T-cell (primary cell): ENCODE measurements around the gene THAP5. TPM values are rescaled to one million over a fixed set of nuclear protein-coding genes. Genes with fewer than 3 reads are reported as not detected.

ENCODE experiments used
- ATAC-seq, 4 experiments: fragments of 200-7000 bp in 3 of 4; fragments of 150-1000 bp in 1 of 4; cut with Tn5 transposase; replicated peaks in 1 of 4; 1 replicate in 3 of 4; 2 replicates in 1 of 4; pipeline ENCODE4 v1.10.0; 2021; ENCODE audit warnings: moderate library complexity in 3 of 4, mild to moderate bottlenecking in 2 of 4, moderate number of reproducible peaks in 1 of 4
- CTCF ChIA-PET, 2 donors: fragments of 300-600 bp; sonication (Branson Sonifier 250); formaldehyde crosslinking; loops; one replicate each; lab custom pipeline; 2022; ENCODE audit warnings: antibody characterized with exemption in 2 of 2; lab: Charles Lee
- POLR2A ChIA-PET, 2 donors: fragments of 300-600 bp; sonication (Branson Sonifier 250); formaldehyde crosslinking; loops; one replicate each; lab custom pipeline; 2022; ENCODE audit warnings: antibody characterized with exemption in 2 of 2; lab: Charles Lee
- DNase-seq, 35 experiments: peaks; one replicate each; pipeline versions ENCODE4 v3.0.0 to v3.0.0-alpha.2; 2013 to 2023
- H3K27ac ChIP-seq: one replicate; pipeline ENCODE4 v1.5.1; 2013; ENCODE audit warnings: low read length
- H3K27me3 ChIP-seq, 2 experiments: replicated peaks in 1 of 2; 1 replicate in 1 of 2; 2 replicates in 1 of 2; pipeline versions ENCODE4 v1.6.1 to v1.7.0; 2013; ENCODE audit warnings: low read length in 1 of 2, mixed read lengths in 1 of 2; ENCODE audit not compliant: control insufficient read depth in 2 of 2, insufficient read depth in 2 of 2; ENCODE audit errors: extremely low read depth in 1 of 2
- H3K36me3 ChIP-seq, 2 donors: 1 replicate in 1 of 2; 2 replicates in 1 of 2; pipeline versions ENCODE4 v1.6.1 to v1.7.0; 2013; ENCODE audit warnings: low read length in 1 of 2; ENCODE audit not compliant: control insufficient read depth in 2 of 2, insufficient read depth in 1 of 2; ENCODE audit errors: extremely low read depth in 1 of 2
- H3K4me1 ChIP-seq, 2 experiments: 1 replicate in 1 of 2; 2 replicates in 1 of 2; pipeline versions ENCODE4 v1.6.1 to v1.7.0; 2013; ENCODE audit warnings: low read length in 2 of 2, mixed read lengths in 1 of 2; ENCODE audit not compliant: insufficient read depth in 2 of 2, control insufficient read depth in 1 of 2; ENCODE audit errors: extremely low read depth in 1 of 2
- H3K4me3 ChIP-seq, 2 donors: 1 replicate in 1 of 2; 2 replicates in 1 of 2; pipeline versions ENCODE4 v1.5.1 to v1.7.0; 2013; ENCODE audit warnings: mild to moderate bottlenecking in 2 of 2, low read length in 1 of 2, moderate library complexity in 1 of 2; ENCODE audit not compliant: control insufficient read depth in 1 of 2; ENCODE audit errors: extremely low read depth in 1 of 2
- H3K9me3 ChIP-seq: 2 replicates; pipeline ENCODE4 v1.7.0; 2013
- H3K27ac Mint-ChIP-seq, 2 donors: one replicate each; pipeline ENCODE4 v1.8.0; 2020 to 2021; ENCODE audit warnings: mild to moderate bottlenecking in 2 of 2, mixed read lengths in 2 of 2
- H3K27me3 Mint-ChIP-seq, 2 donors: one replicate each; pipeline ENCODE4 v1.8.0; 2021 to 2022; ENCODE audit warnings: mixed read lengths in 2 of 2
- H3K36me3 Mint-ChIP-seq: one replicate; pipeline ENCODE4 v1.8.0; 2021; ENCODE audit warnings: mixed read lengths
- H3K4me1 Mint-ChIP-seq, 3 donors: one replicate each; pipeline ENCODE4 v1.8.0; 2020 to 2022; ENCODE audit warnings: mixed read lengths in 3 of 3, mild to moderate bottlenecking in 1 of 3
- H3K4me3 Mint-ChIP-seq, 3 donors: one replicate each; pipeline ENCODE4 v1.8.0; 2020 to 2022; ENCODE audit warnings: mild to moderate bottlenecking in 3 of 3, mixed read lengths in 3 of 3, moderate library complexity in 3 of 3
- H3K9me3 Mint-ChIP-seq, 3 donors: one replicate each; pipeline ENCODE4 v1.8.0; 2020 to 2022; ENCODE audit warnings: mixed read lengths in 3 of 3
- WGBS: methylation state at CpG from one replicate; pipeline ENCODE4 v1.1.5; 2013; ENCODE audit warnings: missing lambda C conversion rate; ENCODE audit not compliant: insufficient coverage; 5-methylcytosine and 5-hydroxymethylcytosine counted together
- total RNA-seq, 35 experiments: library from RNA in 6 of 35; stranded (reverse) in 6 of 35; fragments of 120-200 nt in 1 of 35; gene quantifications; one replicate each; pipeline versions ENCODE4 v1.2.1 to v1.2.4 and lab custom pipeline; 2013 to 2026

THAP5 gene
- total RNA-seq, 5 donors from 2014 or later (not counting 1 experiment from before 2014, with no cell fraction given), result 20.8 to 38.7 (median 36.1) TPM

GRCh38 chr7:108598153-108598552 lies 28.6 kb upstream of the THAP5 start:
- Histone ChIP-seq H3K27ac (no peak overlapping the region), H3K36me3 (no peaks in the 10 kb centered on the region), H3K4me3 (no peak overlapping the region), H3K4me1 (no peaks in the 10 kb centered on the region), H3K9me3 (no peaks in the 10 kb centered on the region), H3K27me3 (peaks cover 0 to 4% of the 10 kb centered on the region in 2 experiments)
- H3K4me1 Mint-ChIP-seq, result no peaks in the 10 kb centered on the region
- peaks cover 10 to 12% of the 10 kb centered on the region in 2 donors for H3K27me3 Mint-ChIP-seq
- no peak overlapping the region for H3K4me3 Mint-ChIP-seq
- H3K27ac Mint-ChIP-seq, result no peak overlapping the region
- H3K36me3 Mint-ChIP-seq, result no peaks in the 10 kb centered on the region
- WGBS, result no CpG with 5 or more reads among the region's 2 CpGs
- ATAC-seq (no peak), DNase-seq (no peak)
- H3K9me3 Mint-ChIP-seq, result no peaks in the 10 kb centered on the region
- ChIA-PET CTCF (no interaction called here), POLR2A (no interaction called here)

GRCh38 chr7:108596560-108596959 lies 27.1 kb upstream of the THAP5 start:
- H3K9me3 Mint-ChIP-seq, result no peaks in the 10 kb centered on the region
- no peak overlapping the region for H3K27ac Mint-ChIP-seq
- Histone ChIP-seq H3K4me3 (no peak overlapping the region), H3K4me1 (no peaks in the 10 kb centered on the region), H3K36me3 (no peaks in the 10 kb centered on the region), H3K27me3 (peaks cover 0 to 3% of the 10 kb centered on the region in 2 experiments), H3K9me3 (no peaks in the 10 kb centered on the region), H3K27ac (no peak overlapping the region)
- H3K4me1 Mint-ChIP-seq, result no peaks in the 10 kb centered on the region
- H3K27me3 Mint-ChIP-seq, result peaks cover 10 to 12% of the 10 kb centered on the region in 2 donors
- ChIA-PET POLR2A (no interaction called here), CTCF (no interaction called here)
- H3K36me3 Mint-ChIP-seq, result no peaks in the 10 kb centered on the region
- no peak overlapping the region for H3K4me3 Mint-ChIP-seq
- WGBS, result 100% methylated on average over 3 of the region's 4 CpGs
- ATAC-seq, result no peak
- DNase-seq, result peak in 2 of 35 experiments; percentile 12 to 41

- no peaks in the 10 kb centered on the region for H3K36me3 Mint-ChIP-seq
- no peak overlapping the region for H3K27ac Mint-ChIP-seq
- H3K36me3 ChIP-seq, result no peaks in the 10 kb centered on the region
- no peak overlapping the region for H3K4me3 ChIP-seq
- ChIA-PET CTCF (no interaction called here), POLR2A (interaction anchor here (0.9 to 1.1 kb wide), 2 partner anchors 11 to 23 kb away, joined by 4 read pairs; partner anchors contain the start of genes DNAJB9 (in 1 of the 2) and THAP5 (in 1 of the 2))
- peaks cover 0 to 6% of the 10 kb centered on the region in 2 donors for H3K27me3 Mint-ChIP-seq
- no peaks in the 10 kb centered on the region for H3K9me3 Mint-ChIP-seq
- peaks cover 0 to 3% of the 10 kb centered on the region in 2 experiments for H3K27me3 ChIP-seq
- no peak for DNase-seq
- no peak overlapping the region for H3K4me3 Mint-ChIP-seq
- H3K4me1 ChIP-seq, result no peaks in the 10 kb centered on the region
- 100% methylated on average over 1 of the region's 3 CpGs for WGBS
- no peaks in the 10 kb centered on the region for H3K9me3 ChIP-seq
- no peak for ATAC-seq
- H3K27ac ChIP-seq, result no peak overlapping the region
- H3K4me1 Mint-ChIP-seq, result no peaks in the 10 kb centered on the region
These were observed 23.2 kb upstream of the THAP5 start for GRCh38 chr7:108592646-108593201.

- Histone ChIP-seq H3K9me3 (no peaks in the 10 kb centered on the region), H3K4me3 (no peak overlapping the region), H3K27me3 (no peaks in the 10 kb centered on the region), H3K27ac (no peak overlapping the region), H3K36me3 (no peaks in the 10 kb centered on the region), H3K4me1 (no peaks in the 10 kb centered on the region)
- DNase-seq (no peak), ATAC-seq (no peak)
- Mint-ChIP-seq H3K4me1 (no peaks in the 10 kb centered on the region), H3K27ac (no peak overlapping the region), H3K27me3 (peaks cover 0 to 6% of the 10 kb centered on the region in 2 donors), H3K36me3 (no peaks in the 10 kb centered on the region), H3K4me3 (no peak overlapping the region), H3K9me3 (no peaks in the 10 kb centered on the region)
- POLR2A ChIA-PET, result no interaction called here
- 71% methylated on average over 2 of the region's 2 CpGs for WGBS
- CTCF ChIA-PET, result no interaction called here
These were observed 21.1 kb upstream of the THAP5 start for GRCh38 chr7:108590606-108591005.

- Mint-ChIP-seq H3K4me1 (no peaks in the 10 kb centered on the region), H3K27me3 (peaks cover 0 to 6% of the 10 kb centered on the region in 2 donors), H3K9me3 (no peaks in the 10 kb centered on the region), H3K27ac (no peak overlapping the region), H3K4me3 (no peak overlapping the region), H3K36me3 (no peaks in the 10 kb centered on the region)
- ChIA-PET POLR2A (no interaction called here), CTCF (no interaction called here)
- H3K4me1 ChIP-seq, result no peaks in the 10 kb centered on the region
- H3K27ac ChIP-seq, result no peak overlapping the region
- WGBS, result no CpG with 5 or more reads among the region's 1 CpG
- H3K4me3 ChIP-seq, result no peak overlapping the region
- no peaks in the 10 kb centered on the region for H3K9me3 ChIP-seq
- ATAC-seq, result no peak
- DNase-seq, result no peak
- no peaks in the 10 kb centered on the region for H3K27me3 ChIP-seq
- H3K36me3 ChIP-seq, result no peaks in the 10 kb centered on the region
These were observed 20.4 kb upstream of the THAP5 start for GRCh38 chr7:108589874-108590273.

GRCh38 chr7:108589199-108589598 lies 19.7 kb upstream of the THAP5 start:
- H3K36me3 Mint-ChIP-seq, result no peaks in the 10 kb centered on the region
- H3K4me1 ChIP-seq, result no peaks in the 10 kb centered on the region
- H3K4me3 ChIP-seq, result no peak overlapping the region
- no peaks in the 10 kb centered on the region for H3K36me3 ChIP-seq
- no peak overlapping the region for H3K4me3 Mint-ChIP-seq
- no peak for DNase-seq
- H3K27ac ChIP-seq, result no peak overlapping the region
- H3K9me3 Mint-ChIP-seq, result no peaks in the 10 kb centered on the region
- peaks cover 0 to 6% of the 10 kb centered on the region in 2 donors for H3K27me3 Mint-ChIP-seq
- CTCF ChIA-PET, result no interaction called here
- no peaks in the 10 kb centered on the region for H3K4me1 Mint-ChIP-seq
- POLR2A ChIA-PET, result no interaction called here
- no peaks in the 10 kb centered on the region for H3K27me3 ChIP-seq
- no peak for ATAC-seq
- no peaks in the 10 kb centered on the region for H3K9me3 ChIP-seq
- H3K27ac Mint-ChIP-seq, result no peak overlapping the region
